Measurements from ENCODE around the gene ENDOG.
A peak's percentile ranks its signal among the peaks of the same experiment; 100 is the strongest.
"Not testable (repeated sequence)": the region's sequence is repeated elsewhere in the genome, so short reads cannot be mapped to it uniquely, and the experiment has no call there.

The ENDOG gene

DNA sequence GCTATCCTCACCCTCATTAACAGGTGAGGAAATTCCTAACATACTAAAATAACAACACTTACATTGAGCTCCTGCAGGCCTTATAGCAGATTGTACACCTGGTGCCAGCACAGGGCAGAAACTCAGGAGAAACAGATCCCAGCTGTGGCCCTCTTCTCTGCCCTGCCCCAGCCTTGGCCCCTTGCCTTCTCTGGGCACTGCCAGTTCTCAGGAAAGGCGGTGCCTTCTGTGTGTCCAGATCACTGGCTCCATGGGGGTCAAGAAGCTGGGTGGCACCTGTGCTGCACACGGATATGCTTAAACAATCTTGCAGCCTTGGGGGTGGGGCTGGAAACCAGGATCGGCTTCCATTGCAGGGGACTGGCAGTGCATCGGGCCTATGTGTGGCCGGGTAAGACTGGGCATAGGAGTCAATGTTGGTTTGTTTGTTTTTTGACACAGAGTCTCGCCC is 44.1 kb downstream of the ENDOG start:
- no peak for DNase-seq (ENCODE audit: low read depth, low spot score)

DNA sequence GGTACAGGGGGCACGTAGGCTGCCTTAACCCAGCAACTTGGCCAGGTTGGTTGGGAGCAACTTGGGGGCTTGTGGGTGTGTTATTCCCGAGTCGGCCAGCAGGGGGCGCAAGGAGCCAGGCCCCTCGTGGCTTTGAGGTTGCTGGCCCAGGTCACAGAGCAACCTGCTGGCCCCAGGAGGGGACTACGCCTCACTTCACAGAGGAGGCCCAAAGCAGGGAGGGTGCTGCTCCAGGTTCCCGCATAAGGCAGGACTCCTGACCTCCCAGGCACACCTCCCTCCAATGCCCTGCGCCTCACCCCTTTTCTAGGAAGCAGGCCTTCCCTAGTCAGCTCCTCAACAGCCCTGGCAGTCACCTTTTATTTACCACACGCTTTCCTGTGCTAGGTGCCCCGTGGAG is 45.3 kb downstream of the ENDOG start:
- DNase-seq (ENCODE audit: low read depth, low spot score), result peak; percentile 74

DNA sequence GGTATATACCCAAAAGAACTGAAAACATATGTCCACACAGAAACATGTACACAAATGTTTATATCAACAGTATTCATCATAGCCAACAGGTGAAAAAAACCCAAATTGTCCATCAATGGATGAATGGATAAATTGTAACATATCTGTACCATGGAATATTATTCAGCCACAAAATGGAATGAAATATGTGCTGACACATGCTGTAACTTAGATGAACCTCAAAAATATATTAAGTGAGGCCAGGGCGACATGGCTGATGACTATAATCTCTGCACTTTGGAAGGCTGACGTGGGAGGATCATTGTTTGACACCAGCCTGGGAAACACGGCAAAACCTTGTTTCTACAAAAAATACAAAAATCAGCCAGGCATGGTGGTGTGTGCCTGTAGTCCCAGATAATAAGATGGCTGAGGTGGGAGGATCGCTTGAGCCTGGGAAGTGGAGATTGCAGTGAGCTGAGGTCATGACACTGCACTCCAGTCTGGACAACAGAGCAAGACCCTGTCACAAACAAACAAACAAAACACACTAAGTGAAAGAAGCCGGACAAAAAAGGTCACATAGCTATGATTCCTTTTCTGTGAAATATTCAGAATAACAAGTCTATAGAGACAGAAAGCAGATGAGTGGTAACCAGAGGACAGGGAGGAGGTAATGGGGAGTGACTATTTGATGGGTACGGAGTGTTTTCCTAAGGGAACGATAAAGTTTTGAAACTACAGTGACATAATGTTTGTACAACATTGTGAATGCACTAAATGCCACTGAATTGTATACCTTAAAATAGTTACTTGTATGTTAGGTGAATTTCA is 52.0 kb downstream of the ENDOG start:
- no peak for DNase-seq (ENCODE audit: low read depth, low spot score)

DNA sequence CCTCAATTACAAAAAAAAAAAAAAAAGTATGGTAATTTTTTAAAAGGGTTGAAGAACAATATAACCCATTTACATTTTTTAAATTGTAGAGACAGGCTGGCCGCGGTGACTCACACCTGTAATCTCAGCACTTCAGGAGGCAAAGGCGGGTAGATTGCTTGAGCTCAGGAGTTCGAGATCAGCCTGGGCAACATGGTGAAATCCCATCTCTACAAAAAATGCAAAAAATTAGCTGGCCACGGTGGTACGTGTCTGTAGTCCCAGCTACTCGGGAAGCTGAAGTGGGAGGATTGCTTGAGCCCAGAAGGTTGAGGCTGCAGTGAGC is 52.6 kb downstream of the ENDOG start:
- not testable (repeated sequence) for DNase-seq (ENCODE audit: low read depth, low spot score)
